NT2/D1 (cell line): ENCODE data around the gene CCDC85C.

Experiments used
- DNase-seq: peaks from one replicate; pipeline ENCODE4 v3.0.0-alpha.2; 2011; ENCODE audit warnings: low read depth, low spot score
- H3K27me3 ChIP-seq: 2 replicates; pipeline ENCODE4 v1.6.0; 2011; ENCODE audit warnings: mild to moderate bottlenecking; ENCODE audit not compliant: insufficient read length, insufficient read depth
- H3K36me3 ChIP-seq: 2 replicates; pipeline ENCODE4 v1.6.1; 2011; ENCODE audit warnings: mild to moderate bottlenecking, low read length, mixed read lengths; ENCODE audit not compliant: insufficient read depth, insufficient read length
- H3K4me1 ChIP-seq: 2 replicates; pipeline ENCODE4 v1.5.1; 2011; ENCODE audit not compliant: insufficient read depth, insufficient read length
- H3K4me3 ChIP-seq: 2 replicates; pipeline ENCODE4 v1.5.1; 2011; ENCODE audit warnings: low read depth; ENCODE audit not compliant: insufficient read length
- H3K9ac ChIP-seq: 2 replicates; pipeline ENCODE4 v1.6.0; 2011; ENCODE audit warnings: low read depth; ENCODE audit not compliant: insufficient read length
- H3K9me3 ChIP-seq: 2 replicates; pipeline ENCODE4 v1.5.1; 2011; ENCODE audit warnings: mild to moderate bottlenecking, low read length; ENCODE audit not compliant: insufficient read depth
- SUZ12 ChIP-seq: IDR thresholded peaks from 2 replicates; pipeline ENCODE4 v1.6.1; 2011; ENCODE audit not compliant: insufficient read length, insufficient read depth; ENCODE audit errors: extremely low read depth
- YY1 ChIP-seq: IDR thresholded peaks from 2 replicates; pipeline ENCODE4 v1.6.1; 2011; ENCODE audit not compliant: insufficient read length, insufficient read depth
- ZNF274 ChIP-seq: IDR thresholded peaks from 2 replicates; pipeline ENCODE4 v1.6.1; 2011; ENCODE audit warnings: mild to moderate bottlenecking, low read depth, low read length

CCDC85C gene

GRCh38 chr14:99507860-99508640 is 96.0 kb downstream of the CCDC85C start:
- TF ChIP-seq SUZ12 (no peak), ZNF274 (no peak), YY1 (no peak)
- H3K27me3 ChIP-seq, result no peaks in the 10 kb centered on the region
- no peak overlapping the region for H3K9ac ChIP-seq
- no peak for DNase-seq
- H3K9me3 ChIP-seq, result no peaks in the 10 kb centered on the region
- H3K4me1 ChIP-seq, result peaks cover 6% of the 10 kb centered on the region
- H3K36me3 ChIP-seq, result peaks cover 86% of the 10 kb centered on the region
- no peak overlapping the region for H3K4me3 ChIP-seq

- Histone ChIP-seq H3K9me3 (no peaks in the 10 kb centered on the region), H3K4me1 (peaks cover 6% of the 10 kb centered on the region), H3K36me3 (peaks cover 87% of the 10 kb centered on the region), H3K4me3 (no peak overlapping the region), H3K27me3 (no peaks in the 10 kb centered on the region), H3K9ac (no peak overlapping the region)
- DNase-seq, result no peak
- TF ChIP-seq YY1 (no peak), SUZ12 (no peak), ZNF274 (no peak)
Measured at GRCh38 chr14:99506276-99506675, 97.7 kb downstream of the CCDC85C start.

GRCh38 chr14:99505089-99505488 is 98.9 kb downstream of the CCDC85C start:
- Histone ChIP-seq H3K9me3 (no peaks in the 10 kb centered on the region), H3K36me3 (peaks cover 93% of the 10 kb centered on the region), H3K9ac (no peak overlapping the region), H3K4me1 (peaks cover 6% of the 10 kb centered on the region), H3K27me3 (no peaks in the 10 kb centered on the region), H3K4me3 (no peak overlapping the region)
- no peak for DNase-seq
- no peak for TF ChIP-seq ZNF274
- TF ChIP-seq SUZ12, result no peak
- TF ChIP-seq YY1, result no peak

GRCh38 chr14:99503848-99504453 is 100.1 kb downstream of the CCDC85C start:
- H3K27me3 ChIP-seq, result no peaks in the 10 kb centered on the region
- H3K4me1 ChIP-seq, result peaks cover under 1% of the 10 kb centered on the region
- no peaks in the 10 kb centered on the region for H3K9me3 ChIP-seq
- TF ChIP-seq ZNF274 (no peak), YY1 (no peak), SUZ12 (no peak)
- H3K4me3 ChIP-seq, result no peak overlapping the region
- H3K9ac ChIP-seq, result no peak overlapping the region
- H3K36me3 ChIP-seq, result peaks cover 93% of the 10 kb centered on the region
- no peak for DNase-seq

GRCh38 chr14:99502989-99503421 is 101.0 kb downstream of the CCDC85C start:
- DNase-seq, result no peak
- H3K9me3 ChIP-seq, result no peaks in the 10 kb centered on the region
- no peaks in the 10 kb centered on the region for H3K4me1 ChIP-seq
- no peaks in the 10 kb centered on the region for H3K27me3 ChIP-seq
- H3K9ac ChIP-seq, result no peak overlapping the region
- peaks cover 93% of the 10 kb centered on the region for H3K36me3 ChIP-seq
- no peak overlapping the region for H3K4me3 ChIP-seq
- TF ChIP-seq ZNF274 (no peak), SUZ12 (no peak), YY1 (no peak)

GRCh38 chr14:99497894-99498293 is 106.1 kb downstream of the CCDC85C start:
- no peaks in the 10 kb centered on the region for H3K9me3 ChIP-seq
- no peak overlapping the region for H3K4me3 ChIP-seq
- H3K27me3 ChIP-seq, result no peaks in the 10 kb centered on the region
- H3K9ac ChIP-seq, result no peak overlapping the region
- no peak for DNase-seq
- H3K36me3 ChIP-seq, result peaks cover 81% of the 10 kb centered on the region
- H3K4me1 ChIP-seq, result no peaks in the 10 kb centered on the region
- TF ChIP-seq SUZ12, result no peak
- TF ChIP-seq ZNF274, result no peak
- no peak for TF ChIP-seq YY1

- Histone ChIP-seq H3K4me3 (no peak overlapping the region), H3K4me1 (no peaks in the 10 kb centered on the region), H3K9ac (no peak overlapping the region), H3K27me3 (no peaks in the 10 kb centered on the region), H3K9me3 (no peaks in the 10 kb centered on the region), H3K36me3 (peaks cover 82% of the 10 kb centered on the region)
- no peak for TF ChIP-seq SUZ12
- no peak for TF ChIP-seq YY1
- no peak for TF ChIP-seq ZNF274
- no peak for DNase-seq
Measured at GRCh38 chr14:99497341-99497740, 106.7 kb downstream of the CCDC85C start.
